ENCODE measurements around the gene MAL.

- TF ChIP-seq CTCF (conservative IDR thresholded peaks at IDR 0.05; ENCODE audit: low read depth, low read length) (no peak), POLR2A (IDR thresholded peaks at IDR 0.05; ENCODE audit: low read depth, low read length) (no peak), MAZ (IDR thresholded peaks at IDR 0.05; ENCODE audit: borderline replicate concordance, low read depth, low read length) (no peak), RCOR1 (IDR thresholded peaks at IDR 0.05; ENCODE audit: insufficient replicate concordance, low read length) (no peak), RFX5 (IDR thresholded peaks at IDR 0.05; ENCODE audit: low read depth, low read length) (no peak)
Observed at GRCh38 chr2:94982675-94983074, 42.8 kb upstream of the MAL start.

All from IMR-90 (cell line).